Stimulated activated CD4-positive, alpha-beta T cell treated with anti-CD3 and anti-CD28 coated beads, TNF-alpha, amount 100 ng/mL, for 24 hours (primary cell): ENCODE data around the gene MROH9.
"Not testable (repeated sequence)": the region's sequence is repeated elsewhere in the genome, so short reads cannot be mapped to it uniquely, and the experiment has no call there.

Source experiments
- DNase-seq, 3 experiments: peaks; one replicate each; pipeline ENCODE4 v3.0.0-alpha.2; 2020; ENCODE audit warnings: low read depth in 3 of 3

Gene MROH9

GRCh38 chr1:170935231-170935630 lies at the start of gene MROH9:
Gene MROH9, plus strand, starts transcription at chr1:170935534. Its CDS starts 10,023 bp downstream, at chr1:170945557.
- DNase-seq, result no peak

GRCh38 chr1:170885551-170885950 lies 49.8 kb upstream of the MROH9 start:
- no peak for DNase-seq

DNA sequence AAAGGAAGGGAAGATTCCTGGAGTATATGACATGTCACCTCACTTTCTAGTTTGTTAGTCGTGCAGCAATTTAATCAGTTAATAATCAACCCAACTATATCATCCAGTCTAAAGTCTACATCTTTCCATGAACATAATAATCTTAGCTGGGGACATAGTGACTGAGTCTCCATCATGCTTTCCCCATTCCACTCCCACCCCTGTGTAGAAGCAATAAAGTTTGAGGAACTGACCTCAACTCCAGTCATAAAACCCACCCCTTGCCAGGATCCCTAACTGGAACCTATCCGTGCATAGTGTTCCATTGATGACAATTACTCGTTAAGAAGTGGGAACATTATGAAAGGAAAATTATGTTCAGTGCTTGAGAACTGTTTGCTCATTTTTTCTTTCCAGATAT lies 48.9 kb upstream of the MROH9 start:
- DNase-seq, result no peak

DNA sequence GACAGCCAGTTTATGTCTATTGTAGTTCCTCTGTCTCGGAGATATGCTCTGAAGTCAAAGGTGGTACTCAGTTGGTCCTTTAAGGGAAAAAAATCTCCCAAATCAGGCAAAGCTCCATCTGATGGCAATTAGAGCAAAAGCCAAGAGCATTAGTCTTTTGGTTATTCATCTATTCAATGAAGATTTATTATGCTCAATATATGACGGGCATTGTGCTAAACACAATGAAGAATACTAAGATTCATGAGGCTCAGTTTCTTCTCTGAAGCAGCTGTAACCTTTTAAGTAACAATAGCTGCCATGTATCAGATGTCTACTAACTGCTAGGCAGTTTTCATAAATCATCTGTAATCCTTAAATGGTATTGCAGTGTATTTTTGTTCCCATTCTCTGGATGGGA lies 47.6 kb upstream of the MROH9 start:
- DNase-seq, result no peak

- no peak for DNase-seq
Measured at GRCh38 chr1:170891872-170892271, 43.5 kb upstream of the MROH9 start.

DNA sequence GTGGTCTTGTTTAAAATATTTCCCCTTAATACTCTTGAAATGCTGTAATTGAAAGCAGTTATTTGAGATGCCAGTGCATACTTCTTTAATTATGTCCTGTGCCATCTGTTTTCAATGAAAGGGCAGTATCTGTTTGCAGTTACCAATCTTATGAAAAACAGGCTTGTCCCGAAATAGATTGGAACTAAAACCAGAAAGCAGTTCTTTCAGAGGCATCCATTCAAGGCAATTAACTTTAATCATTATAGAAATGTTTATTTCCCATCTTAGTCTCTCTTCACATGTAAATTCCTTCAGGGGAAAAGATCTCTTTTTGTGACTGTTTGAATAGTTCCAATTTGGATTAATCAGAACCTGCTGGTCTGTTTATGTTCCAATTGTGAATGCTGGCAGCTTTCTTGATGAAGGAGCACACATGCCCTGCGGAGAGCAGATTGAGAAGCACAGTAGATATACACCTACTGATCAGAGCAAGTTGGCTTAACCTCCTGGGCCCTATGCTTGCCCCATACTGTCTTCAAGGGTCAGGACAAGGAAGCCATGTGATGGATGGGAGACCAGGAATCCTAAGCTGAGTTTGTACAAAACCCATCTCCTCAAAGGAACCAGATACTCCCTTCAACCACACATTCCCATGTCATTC lies 41.6 kb upstream of the MROH9 start:
- no peak for DNase-seq

DNA sequence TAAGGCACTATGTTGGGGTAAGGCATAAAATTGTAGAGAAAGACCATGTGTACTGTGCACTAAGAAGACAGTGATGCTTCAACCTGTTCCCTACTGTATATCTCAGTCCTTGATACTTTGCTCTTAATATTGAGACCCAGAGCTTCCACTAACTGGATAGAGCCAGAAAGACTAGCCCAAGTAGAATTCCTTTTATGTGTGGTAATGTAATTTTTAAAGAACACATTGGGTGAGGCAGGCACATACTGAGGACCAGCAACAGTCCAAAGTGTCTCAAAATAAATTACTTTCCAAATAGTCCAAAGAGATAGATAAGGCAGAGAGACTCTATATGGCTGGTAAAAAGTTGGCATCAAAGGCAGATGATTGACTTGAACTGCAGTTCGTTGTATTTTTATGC lies 31.4 kb upstream of the MROH9 start:
- DNase-seq, result no peak

DNA sequence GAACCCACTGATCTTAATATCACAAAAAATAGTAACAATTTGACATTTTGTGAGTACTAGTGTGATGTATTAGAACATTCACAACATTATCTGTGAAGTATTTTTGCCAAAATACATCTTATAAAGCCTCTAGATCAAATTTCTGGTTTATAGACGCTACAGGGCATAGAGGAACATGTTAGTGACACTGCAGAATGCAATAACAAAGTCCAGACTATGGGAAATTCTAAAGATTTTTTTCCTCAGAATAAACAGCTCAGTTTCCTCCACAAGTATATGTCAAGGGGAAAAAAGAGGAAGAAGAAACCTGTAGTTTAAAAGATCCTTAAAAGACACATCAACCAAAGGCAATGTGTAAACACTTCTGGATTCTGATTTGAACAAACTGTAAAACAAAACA lies 26.4 kb upstream of the MROH9 start:
- no peak for DNase-seq

DNA sequence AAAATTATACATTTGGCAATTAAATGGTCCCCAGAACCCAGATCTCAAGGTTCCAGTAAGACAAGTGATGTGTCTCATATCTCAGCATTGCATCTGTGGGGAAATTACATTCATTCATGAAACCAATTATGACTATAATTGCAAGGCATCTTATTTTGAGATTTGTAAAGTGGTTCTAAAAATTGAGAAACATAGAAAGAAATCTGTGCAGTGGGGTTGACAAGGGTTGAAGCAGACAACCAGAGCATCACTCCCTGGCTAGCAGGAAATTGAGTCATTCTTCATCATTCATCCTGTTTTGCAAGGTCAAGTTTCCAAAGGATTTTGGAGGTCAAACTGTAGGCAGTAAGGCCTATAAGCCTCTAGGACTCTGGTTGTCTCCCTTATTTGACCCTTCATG lies 25.1 kb upstream of the MROH9 start:
- no peak for DNase-seq

DNA sequence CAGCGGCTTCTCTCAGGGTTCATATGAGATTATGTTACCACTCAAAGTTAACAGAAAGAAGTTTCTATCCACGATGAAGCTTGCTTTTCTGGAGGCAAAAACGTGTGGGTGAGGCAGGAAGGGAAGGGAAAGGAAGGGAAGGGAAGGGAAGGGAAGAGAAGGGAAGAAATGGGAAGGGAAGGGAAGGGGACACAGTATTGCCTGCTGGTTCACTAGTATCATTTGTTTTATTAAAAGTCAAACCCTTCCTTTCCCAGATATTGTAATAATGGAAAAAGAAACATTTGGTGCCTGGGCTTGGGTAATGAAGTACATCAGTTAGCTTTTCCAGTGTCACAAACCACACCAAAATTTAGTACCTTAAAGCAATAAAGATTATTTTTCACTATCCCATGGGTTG lies 18.0 kb upstream of the MROH9 start:
- no peak for DNase-seq

GRCh38 chr1:170924656-170925055 lies 10.7 kb upstream of the MROH9 start:
- DNase-seq, result not testable (repeated sequence)

- no peak for DNase-seq
Measured at GRCh38 chr1:170927955-170928840, 7.1 kb upstream of the MROH9 start.

DNA sequence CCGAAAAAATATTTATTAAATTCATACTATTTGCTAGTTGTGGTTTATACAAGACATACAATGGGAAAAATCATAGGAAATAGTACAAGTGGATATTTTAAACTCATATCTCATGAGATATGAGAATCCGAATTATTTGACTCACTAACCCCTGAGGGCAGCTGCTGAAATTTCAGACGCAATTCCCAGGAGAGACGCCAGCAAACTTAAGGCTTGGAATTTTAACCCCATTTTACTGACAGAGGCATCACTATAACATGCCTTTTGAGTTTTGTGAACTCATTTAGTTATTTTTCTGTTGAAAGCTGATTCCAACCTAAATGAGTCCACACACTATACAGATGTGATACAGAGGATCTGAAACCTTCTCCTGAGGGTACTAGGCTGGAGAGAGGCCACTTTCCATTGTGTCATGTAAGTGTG lies 5.9 kb upstream of the MROH9 start:
- no peak for DNase-seq

- DNase-seq, result no peak
Measured at GRCh38 chr1:170929835-170930554, 5.3 kb upstream of the MROH9 start.

DNA sequence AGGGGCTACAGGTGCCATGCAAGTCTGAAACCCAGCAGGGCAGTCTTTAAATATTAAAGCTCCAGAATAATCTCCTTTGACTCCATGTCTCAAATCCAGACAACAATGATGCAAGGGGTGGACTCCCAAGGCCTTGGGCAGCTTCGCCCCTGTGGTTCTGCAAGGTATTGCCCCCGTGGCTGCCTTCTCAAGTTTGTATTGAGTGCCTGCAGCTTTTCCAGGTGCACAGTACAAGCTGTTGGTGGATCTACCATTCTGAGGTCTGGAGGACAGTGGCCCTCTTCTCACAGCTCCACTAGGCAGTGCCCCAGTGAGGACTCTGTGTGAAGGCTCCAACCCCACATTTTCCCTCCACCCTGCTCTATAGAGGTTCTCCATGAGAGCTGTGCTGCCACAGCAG lies 3.7 kb upstream of the MROH9 start:
- DNase-seq, result no peak

DNA sequence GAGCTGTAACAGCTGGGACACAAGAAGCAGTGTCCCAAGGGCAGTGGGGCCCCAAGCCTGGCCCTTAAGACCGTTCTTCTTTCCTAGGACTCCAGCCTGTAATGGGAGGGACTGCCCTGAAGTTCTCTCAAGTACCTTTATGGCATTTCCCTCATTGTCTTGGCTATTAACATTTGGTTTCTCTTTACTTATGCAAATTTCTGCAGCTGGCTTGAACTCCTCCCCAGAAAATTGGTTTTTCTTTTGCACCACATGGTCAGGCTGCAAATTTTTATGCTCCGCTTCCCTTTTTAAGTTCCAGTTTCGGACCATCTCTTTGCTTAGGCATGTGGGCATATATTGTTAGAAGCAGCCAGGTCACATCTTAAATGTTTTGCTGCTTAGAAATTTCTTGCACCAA lies 3.1 kb upstream of the MROH9 start:
- no peak for DNase-seq

GRCh38 chr1:170938281-170938680 lies 2.9 kb downstream of the MROH9 start:
- DNase-seq, result no peak

GRCh38 chr1:170939476-170939875 lies 4.1 kb downstream of the MROH9 start:
- no peak for DNase-seq

DNA sequence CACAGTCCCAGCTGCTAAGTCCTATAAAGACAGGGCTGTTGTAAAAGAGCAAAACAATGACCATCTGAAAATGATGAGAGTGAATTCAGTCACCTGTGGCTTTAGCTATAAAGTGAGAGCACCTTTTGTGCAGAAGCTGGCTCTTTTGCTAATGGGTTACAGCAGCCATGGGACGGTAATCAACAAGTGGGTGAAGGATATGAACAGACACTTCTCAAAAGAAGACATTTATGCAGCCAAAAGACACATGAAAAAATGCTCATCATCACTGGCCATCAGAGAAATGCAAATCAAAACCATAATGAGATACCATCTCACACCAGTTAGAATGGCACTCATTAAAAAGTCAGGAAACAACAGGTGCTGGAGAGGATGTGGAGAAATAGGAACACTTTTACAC lies 16.4 kb downstream of the MROH9 start:
- not testable (repeated sequence) for DNase-seq

GRCh38 chr1:170959385-170959784 lies 24.1 kb downstream of the MROH9 start:
- DNase-seq, result no peak

- no peak for DNase-seq
Measured at GRCh38 chr1:170964506-170964905, 29.2 kb downstream of the MROH9 start.

GRCh38 chr1:170967042-170967910 lies 31.9 kb downstream of the MROH9 start:
- no peak for DNase-seq
